ENCODE results near the gene ACTG2. TPM values are rescaled to one million over a fixed set of nuclear protein-coding genes. Genes with fewer than 3 reads are reported as not detected.

Gene ACTG2
- total and polyA plus RNA-seq, 12 donors, result 0.52 to 94.0 (median 2.9) TPM

DNA sequence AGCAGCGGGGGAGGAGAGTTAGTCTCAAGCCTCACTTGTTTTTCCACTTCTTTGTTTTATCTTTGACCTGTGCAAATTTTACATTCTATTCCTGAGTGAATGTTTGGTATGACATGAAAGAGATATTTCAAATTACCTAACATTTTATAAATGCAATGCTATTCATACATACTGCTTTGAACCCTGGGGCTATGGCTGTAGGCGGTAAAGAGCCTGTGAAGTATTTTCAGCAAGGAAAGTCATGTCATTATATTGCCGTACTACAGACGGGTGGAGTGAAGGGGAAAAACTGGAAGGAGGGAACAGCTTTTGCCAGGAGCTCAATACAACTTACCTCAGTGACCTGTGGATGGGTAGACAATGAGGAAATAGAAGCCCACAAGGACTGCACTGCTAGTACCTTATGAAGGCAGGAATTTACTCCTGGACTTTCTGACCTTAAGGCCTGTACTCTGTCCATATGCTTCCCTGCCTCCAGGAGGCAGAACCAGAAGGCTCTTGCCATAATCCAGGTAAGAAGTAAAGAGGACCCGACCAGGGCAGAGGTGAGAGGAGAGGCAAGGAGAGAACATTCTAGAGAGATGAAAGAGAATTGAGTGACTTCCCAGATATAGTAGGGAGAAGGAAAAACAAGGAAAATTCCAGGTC, 63.5 kb downstream of the ACTG2 start:
- Histone ChIP-seq H3K4me1 (replicated peaks in 1 of 2) (peaks cover 0 to 8% of the 10 kb centered on the region in 2 donors), H3K27ac (no peak overlapping the region), H3K27me3 (no peaks in the 10 kb centered on the region), H3K9me3 (replicated peaks in 1 of 3) (no peaks in the 10 kb centered on the region), H3K36me3 (replicated peaks in 1 of 2) (peaks cover 0 to 59% of the 10 kb centered on the region in 2 donors), H3K4me3 (no peak overlapping the region)
- no peak for TF ChIP-seq POLR2A (IDR thresholded peaks at IDR 0.05)
- TF ChIP-seq, protein P1, sequence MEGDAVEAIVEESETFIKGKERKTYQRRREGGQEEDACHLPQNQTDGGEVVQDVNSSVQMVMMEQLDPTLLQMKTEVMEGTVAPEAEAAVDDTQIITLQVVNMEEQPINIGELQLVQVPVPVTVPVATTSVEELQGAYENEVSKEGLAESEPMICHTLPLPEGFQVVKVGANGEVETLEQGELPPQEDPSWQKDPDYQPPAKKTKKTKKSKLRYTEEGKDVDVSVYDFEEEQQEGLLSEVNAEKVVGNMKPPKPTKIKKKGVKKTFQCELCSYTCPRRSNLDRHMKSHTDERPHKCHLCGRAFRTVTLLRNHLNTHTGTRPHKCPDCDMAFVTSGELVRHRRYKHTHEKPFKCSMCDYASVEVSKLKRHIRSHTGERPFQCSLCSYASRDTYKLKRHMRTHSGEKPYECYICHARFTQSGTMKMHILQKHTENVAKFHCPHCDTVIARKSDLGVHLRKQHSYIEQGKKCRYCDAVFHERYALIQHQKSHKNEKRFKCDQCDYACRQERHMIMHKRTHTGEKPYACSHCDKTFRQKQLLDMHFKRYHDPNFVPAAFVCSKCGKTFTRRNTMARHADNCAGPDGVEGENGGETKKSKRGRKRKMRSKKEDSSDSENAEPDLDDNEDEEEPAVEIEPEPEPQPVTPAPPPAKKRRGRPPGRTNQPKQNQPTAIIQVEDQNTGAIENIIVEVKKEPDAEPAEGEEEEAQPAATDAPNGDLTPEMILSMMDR (IDR thresholded peaks at IDR 0.05), result no peak
- no peak for DNase-seq
- 93 to 96% (median 94%) methylated on average over 5 of the region's 5 CpGs for WGBS, 4 donors
- intact Hi-C loops (cut with DNase I), result no loop called here

DNA sequence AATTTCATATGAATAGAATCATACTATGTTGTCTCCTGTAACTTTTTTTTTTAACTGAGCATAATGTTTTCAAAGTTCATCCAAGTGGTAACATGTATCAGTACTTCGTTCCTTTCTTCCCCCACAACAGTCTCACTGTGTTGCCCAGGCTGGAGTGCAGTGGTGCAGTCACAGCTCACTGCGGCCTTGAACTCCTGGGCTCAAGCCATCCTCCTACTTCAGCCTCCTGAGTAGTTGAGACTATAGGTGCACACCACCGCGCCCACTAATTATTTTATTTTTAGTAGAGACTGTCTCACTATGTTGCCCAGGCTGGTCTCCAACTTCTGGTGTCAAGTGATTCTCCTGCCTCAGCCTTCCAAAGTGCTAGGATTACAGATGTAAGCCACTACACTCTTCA, 68.5 kb downstream of the ACTG2 start:
- Histone ChIP-seq H3K27me3 (no peaks in the 10 kb centered on the region), H3K27ac (no peak overlapping the region), H3K36me3 (replicated peaks in 1 of 2) (peaks cover 0 to 33% of the 10 kb centered on the region in 2 donors), H3K9me3 (replicated peaks in 1 of 3) (no peaks in the 10 kb centered on the region), H3K4me3 (no peak overlapping the region), H3K4me1 (replicated peaks in 1 of 2) (no peaks in the 10 kb centered on the region)
- 78 to 96% (median 92%) methylated on average over 4 of the region's 4 CpGs for WGBS, 4 donors
- no peak for DNase-seq
- intact Hi-C loops (cut with DNase I), result no loop called here
- TF ChIP-seq, protein P1 (IDR thresholded peaks at IDR 0.05), result no peak
- no peak for TF ChIP-seq POLR2A (IDR thresholded peaks at IDR 0.05)

DNA sequence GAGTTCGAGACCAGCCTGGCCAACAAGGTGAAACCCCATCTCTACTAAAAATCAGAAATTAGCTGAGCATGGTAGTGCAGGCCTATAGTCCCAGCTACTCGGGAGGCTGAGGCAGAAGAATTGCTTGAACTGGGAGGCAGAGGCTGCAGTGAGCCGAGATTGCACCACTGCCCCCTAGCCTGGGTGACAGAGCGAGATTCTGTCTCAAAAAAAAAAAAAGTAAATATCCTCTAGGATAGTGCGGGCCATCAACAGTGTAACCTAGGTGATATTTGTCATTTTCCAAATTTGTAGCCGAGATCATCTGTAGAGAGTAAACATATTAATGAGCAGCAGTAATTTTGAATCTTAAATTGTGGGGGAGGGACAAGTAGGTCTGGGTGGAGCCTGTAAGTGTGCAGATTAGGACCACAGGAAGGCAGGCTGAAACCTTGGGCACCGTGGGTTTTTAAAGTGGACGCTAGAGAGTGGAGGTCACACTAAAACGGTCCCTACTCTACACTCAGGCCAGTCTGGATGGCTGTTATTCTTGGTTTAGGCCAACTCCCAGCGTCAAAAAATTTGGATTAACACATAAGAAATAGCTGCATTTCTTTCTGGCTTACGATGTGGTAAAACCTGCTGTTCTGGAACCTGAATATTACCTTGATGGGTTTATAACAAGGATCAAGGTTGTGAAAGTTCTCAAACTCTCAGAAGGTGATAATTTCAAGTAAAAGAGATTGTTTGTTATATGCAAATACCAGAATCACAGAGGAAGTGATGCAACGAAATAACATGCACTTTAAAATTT, 69.2 kb downstream of the ACTG2 start:
- no peaks in the 10 kb centered on the region for H3K4me1 ChIP-seq (replicated peaks in 1 of 2)
- intact Hi-C loops (cut with DNase I), result no loop called here
- H3K9me3 ChIP-seq (replicated peaks in 1 of 3), result no peaks in the 10 kb centered on the region
- no peak for TF ChIP-seq POLR2A (IDR thresholded peaks at IDR 0.05)
- TF ChIP-seq, protein P1 (IDR thresholded peaks at IDR 0.05), result no peak
- no peak overlapping the region for H3K4me3 ChIP-seq
- WGBS, 4 donors, result 87 to 92% (median 91%) methylated on average over 12 of the region's 12 CpGs
- H3K27ac ChIP-seq, result no peak overlapping the region
- H3K27me3 ChIP-seq, result no peaks in the 10 kb centered on the region
- no peak for DNase-seq
- H3K36me3 ChIP-seq (replicated peaks in 1 of 2), result peaks cover 0 to 27% of the 10 kb centered on the region in 2 donors

DNA sequence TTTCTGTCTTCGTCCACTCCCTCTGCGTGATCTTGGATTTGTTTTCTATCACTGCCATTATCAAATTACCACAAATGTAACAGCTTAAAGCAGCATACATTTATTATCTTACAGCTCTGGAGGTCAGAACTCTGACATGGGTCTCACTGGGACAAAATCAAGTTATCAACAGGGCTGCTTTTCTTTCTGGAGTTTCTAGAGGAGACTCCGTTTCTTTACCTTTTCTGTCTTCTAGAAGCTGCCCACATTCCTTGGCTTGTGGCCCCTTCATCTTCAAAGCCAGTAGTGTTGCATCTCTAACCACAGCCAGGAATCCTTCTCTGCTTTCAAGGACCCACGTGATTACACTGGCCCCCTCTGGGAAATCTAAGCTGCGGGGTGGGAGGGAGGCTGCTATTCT, 70.0 kb downstream of the ACTG2 start:
- Histone ChIP-seq H3K36me3 (replicated peaks in 1 of 2) (peaks cover 0 to 21% of the 10 kb centered on the region in 2 donors), H3K27ac (no peak overlapping the region), H3K27me3 (no peaks in the 10 kb centered on the region), H3K4me3 (no peak overlapping the region), H3K4me1 (replicated peaks in 1 of 2) (no peaks in the 10 kb centered on the region), H3K9me3 (replicated peaks in 1 of 3) (no peaks in the 10 kb centered on the region)
- no peak for DNase-seq
- intact Hi-C loops (cut with DNase I), result no loop called here
- TF ChIP-seq, protein P1 (IDR thresholded peaks at IDR 0.05), result no peak
- no peak for TF ChIP-seq POLR2A (IDR thresholded peaks at IDR 0.05)
- WGBS, 4 donors, result 58 to 88% (median 71%) methylated on average over 5 of the region's 5 CpGs

Measured in adrenal gland (tissue), 12 donors.